ENCODE data around the gene RALGAPA2.
A peak's percentile ranks its signal among the peaks of the same experiment; 100 is the strongest.

RALGAPA2 gene

DNA sequence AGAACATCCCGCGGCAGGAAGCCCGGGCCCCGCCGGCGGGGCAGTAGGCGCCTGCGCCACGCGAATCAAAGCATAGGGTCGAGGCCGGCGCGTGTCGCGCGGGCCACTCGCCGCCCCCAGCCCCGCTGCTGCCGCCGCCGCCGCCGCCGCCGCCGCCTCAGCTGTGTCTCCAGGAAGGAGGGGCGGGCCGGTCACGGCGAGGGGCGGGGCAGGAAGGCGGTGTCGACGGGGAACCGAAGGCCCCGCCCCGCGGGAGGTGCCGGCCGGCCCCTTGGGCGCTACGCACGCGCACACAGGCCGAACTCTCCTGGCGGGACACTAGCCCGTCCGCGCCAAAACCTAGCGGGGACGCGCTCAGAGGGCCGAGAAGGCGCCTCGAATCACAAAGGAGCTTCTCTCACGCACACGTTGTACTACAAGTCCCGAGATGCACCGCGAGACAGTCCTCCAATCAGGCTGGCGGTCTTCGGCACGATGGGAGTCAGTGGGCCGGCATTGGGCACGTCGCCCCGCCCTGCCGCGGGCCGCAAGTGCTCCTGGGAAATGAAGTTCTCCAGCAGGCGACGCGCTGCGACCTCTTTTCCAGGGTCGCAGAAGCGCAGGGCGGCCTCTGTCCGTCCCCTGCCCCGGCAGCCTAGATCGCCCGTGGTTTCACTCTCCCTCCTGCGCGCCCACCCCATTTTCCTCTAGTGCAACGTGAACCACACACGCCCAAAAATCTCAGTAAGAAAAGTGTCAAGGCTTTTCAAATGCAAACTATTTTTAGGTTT lies at the start of gene RALGAPA2:
Gene RALGAPA2, minus strand, starts transcription at position 171 of the 770 bp plus-strand sequence. Its CDS starts 164 bp downstream, at position 7.
- DNase-seq: peak; percentile 97 to 98

DNA sequence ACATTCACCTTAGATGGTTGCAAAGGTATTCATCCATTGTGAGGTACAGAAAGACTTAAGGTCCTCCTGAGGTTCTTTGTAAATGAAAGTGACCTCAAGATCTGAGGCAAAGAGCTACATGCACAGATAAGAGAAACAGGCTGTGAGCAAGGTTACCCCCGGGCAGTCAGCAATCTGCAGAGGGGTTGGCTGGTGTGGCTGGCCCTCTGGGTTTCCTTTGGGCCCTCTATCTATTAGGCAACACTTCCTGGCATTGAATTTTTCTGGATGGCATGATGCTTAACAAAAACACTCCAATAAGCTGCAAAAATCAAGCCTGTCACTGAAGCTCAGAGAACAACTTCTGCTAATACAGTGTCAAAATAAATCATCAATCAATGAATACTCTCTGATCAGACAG lies 48.9 kb upstream of the RALGAPA2 start:
- no peak for DNase-seq

DNA sequence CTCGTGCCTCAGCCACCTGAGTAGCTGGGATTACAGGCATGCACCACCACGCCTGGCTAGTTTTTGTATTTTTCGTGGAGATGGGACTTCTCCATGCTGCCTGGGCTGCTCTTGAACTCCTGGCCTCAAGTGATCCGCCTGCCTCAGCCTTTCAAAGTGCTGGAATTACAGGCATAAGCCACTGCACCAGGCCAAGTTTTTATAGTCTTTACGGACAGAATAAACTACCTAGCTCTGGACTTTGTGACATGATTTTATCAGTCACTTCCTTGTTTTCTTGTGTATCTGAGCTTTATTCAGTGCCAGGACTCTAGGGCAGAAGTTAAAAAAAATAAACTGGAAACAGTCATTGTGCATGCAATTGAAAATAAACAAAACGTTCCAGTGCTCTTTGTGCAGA lies 46.7 kb upstream of the RALGAPA2 start:
- no peak for DNase-seq

DNA sequence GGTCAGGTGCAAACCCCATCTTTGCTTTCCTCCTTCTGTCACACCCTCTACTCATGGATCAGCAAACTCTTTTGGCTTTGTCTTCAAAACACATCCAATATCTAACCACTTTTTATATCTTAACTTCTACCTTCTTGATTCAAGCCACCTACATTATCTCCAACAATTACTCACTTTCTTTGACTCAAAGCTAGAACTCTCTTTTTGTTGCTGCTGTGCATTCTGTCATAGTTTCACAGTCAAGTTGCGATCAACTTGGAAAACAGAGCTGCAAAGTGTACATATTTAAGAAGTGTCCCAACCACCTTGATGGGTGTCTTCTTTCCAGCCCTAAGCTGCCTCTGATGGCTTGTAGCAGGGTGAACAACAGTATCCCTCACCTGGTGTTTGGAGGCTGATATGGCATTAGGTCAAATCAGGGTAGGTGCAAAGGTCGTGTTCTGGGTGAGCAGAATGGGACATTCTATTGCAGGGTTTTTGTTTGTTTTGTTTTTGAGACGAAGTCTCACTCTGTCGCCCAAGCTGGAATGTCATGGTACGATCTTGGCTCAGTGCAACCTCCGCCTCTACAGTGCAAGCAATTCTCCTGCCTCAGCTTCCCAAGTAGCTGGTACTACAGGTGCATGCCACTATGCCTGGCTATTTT lies 43.4 kb upstream of the RALGAPA2 start:
- DNase-seq: no peak

DNA sequence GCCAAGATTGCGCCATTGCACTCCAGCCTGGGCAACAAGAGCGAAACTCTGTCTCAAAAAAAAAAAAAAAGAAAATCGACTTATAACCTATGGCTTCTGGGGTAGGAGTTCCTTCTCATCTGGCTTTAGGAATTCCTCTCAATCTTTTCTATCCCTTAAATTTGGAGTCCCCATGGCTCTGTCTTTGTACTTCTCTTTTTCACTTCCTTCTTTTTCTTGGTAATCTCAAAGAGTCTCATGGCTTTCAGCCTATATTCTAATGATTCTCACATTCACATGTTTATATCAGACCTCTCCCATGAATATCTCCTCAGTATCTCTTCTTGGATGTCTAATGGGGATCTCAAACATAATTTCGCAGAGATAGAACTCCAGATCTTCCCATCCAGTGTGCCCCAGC lies 42.8 kb upstream of the RALGAPA2 start:
- DNase-seq: no peak

DNA sequence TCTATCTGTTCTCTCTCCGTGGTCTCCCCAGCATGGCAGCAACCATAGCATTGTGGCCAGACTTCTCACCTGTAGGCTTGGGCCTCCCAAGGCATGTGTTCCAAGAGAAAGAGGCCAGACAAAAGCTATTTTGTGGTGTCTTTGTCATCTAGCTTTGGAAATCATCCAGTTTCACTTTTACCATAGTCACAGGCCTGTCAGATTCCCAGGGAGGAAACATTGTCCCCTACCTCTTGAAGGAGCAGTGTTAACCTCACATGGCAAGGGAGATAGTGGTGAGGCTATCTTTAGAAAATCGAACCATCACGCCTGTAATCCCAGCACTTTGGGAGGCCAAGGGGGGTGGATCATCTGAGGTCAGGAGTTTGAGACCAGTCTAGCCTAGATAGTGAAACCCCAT lies 42.3 kb upstream of the RALGAPA2 start:
- DNase-seq: no peak

DNA sequence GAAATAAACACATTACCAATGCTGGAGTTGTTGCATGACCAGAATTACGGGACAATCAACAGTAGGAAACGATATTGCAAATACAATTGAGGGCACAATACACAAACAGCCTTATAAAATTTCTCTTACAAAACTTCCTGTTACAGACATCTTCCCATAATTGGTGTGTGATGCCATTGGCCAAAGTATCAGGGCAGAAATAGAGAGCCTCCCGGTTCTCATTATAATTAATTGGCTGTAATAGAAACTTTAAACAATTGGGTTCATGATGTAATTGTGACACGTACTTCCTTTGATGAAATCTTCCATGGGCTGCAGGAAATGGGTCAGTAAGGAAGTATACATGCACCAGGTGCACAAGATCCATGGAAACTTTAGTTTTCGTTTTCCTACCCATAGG lies 40.3 kb upstream of the RALGAPA2 start:
- no peak for DNase-seq

DNA sequence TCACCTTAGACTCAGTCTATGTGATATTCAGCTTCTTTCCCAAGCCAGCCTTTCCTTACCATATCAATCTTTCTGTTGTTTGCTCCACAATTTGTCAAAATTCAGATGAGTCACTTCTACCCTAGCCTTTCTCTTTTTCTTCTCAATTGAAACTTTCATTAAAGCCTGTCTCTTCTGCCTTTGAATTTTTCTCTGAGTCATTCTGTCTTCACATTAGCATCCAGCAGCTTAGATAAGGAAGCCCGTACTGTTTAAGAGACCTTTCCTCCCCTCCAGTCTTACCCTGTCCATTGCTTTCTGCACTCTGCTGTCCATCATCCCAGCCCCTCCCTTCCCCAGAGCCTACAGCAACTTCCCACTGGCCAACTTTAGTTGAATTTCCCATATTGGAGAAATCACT lies 34.9 kb upstream of the RALGAPA2 start:
- no peak for DNase-seq

DNA sequence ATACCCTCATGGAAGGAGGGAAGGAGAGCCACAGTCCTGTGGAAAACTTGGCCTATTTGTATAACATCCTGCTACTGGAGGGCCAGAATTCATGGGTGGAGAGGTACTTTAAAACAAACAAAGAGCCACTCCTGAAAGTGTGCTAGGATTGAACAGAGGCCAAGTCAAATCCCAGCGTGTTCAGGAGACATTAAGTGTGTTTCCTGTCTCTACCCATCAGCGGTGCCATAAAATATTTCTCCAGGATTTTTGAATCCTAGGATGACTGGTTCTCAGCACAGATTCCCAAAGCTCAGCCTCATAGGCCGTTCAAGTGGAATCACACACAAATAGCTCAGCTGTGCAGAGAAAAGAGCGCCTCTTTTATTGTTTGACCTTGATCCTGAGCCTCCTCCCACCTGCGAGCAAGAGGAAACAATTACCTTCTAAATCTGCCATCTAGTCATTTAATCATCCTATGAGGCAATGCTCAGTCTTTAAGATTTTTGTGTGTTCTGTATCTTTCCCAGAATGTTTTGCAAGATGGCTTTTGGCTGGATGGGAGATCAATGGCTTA lies 31.8 kb upstream of the RALGAPA2 start:
- DNase-seq: no peak

DNA sequence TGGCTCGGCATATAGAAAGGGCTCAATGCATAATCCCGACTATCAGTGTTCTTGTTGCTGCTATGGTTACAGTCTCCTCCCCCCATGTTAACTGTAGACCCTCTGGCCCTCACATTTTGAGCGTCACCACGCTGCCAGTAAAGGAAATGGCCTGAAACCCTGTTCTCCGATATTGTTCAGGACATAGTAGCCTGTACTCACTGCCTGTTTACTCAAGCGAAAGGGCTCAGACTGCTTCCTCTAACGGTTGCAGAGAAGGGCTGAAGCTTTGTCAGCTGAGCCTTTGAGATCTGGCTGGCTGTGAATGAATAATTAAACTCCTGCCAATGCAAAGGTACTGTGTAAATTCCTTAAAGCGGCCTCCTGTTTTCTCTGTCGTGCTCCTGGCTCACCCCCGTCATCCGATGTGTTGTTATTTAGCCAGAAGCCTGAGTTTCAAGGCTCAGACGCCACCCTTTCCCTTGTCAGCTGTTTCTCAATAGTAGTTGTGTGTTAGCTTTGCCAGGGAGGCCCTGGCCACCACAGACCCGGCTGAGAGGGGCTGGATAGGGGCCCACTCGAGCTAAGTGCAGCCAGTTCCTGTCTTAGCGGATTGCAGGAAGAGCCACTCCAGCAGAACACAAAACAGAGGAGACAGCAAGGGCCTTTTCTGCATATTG lies 31.2 kb upstream of the RALGAPA2 start:
- no peak for DNase-seq

DNA sequence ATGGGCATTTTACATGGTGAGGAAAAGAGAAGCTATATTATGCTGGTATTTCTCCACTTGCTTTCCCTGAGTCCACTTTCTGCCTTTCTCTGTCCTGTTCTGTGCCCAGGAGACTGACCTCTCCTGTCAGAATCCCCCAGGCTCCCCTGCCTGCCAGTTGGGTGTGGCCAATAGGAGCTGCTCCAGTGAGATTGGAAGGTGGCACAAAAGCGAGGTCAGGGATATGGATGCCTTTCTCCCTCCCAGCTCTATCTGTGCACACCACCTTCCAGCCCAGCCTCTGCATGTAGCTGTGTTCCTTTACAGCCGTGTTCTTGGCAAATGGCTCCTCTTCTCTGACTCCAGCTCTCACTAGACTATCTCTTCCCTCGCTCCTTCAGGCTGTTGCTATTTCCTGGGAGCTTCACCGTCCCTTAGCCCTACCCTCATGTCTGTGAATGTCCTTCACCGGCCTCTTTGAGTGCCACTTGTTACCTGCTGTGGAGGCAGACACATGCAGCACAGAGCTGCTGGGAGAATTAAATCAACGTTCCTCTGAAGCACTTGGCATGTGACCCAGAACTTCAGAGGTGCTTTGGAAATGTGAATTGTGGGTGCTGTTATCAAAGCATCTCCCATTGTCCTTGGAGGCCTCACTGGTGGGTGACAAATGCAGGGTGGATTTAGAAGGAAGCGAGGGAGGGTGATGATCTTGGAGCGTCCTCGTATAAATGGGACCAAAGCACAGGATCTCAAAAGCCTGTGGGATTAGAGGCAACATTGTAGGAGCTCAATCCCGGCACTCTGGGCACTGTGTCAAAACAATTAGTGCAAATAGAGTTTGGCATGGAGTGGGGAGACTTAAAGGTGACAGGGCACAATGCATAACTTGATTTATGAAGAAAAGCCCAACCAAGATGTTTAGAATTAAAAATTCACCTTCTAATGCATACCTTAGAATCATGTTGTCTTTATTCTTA lies 28.9 kb upstream of the RALGAPA2 start:
- DNase-seq: no peak

DNA sequence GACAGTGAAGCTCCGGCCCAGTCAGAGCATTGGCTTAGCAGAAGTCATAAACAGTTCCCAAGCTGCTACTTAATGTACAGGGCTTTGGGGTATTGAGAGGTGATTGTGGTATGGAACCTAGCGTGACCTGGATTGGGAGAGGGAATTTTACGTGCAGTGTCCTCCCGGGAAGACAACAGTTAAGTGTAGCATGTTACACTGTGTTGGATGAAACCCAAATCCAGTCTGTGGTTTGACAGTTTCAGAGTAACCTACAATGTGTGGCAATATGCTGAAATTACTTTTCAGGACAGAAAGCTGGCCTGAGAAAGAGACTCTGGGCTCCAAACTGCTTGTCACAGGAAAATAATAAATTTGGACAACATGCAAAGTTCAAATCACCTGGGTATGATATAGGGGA lies 28.1 kb upstream of the RALGAPA2 start:
- DNase-seq: no peak

DNA sequence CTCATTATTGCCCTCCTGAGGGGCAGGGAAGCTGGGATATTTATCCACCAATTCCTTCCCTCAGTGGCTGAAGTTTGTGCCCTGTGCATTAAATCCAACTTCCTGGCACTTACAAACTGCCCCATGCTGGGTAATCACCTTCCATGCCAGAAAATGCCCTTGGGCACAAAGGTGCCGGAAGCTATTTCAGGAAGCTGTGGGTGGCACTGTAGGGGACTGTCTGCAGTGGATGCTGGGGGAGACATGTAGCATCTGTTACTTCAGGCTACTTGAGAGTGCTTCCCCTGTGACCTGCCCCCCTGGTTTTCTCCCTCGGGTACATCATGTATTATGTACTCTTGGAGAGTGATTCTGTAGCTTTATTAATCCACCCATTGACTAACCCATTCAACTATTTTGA lies 24.7 kb upstream of the RALGAPA2 start:
- no peak for DNase-seq

DNA sequence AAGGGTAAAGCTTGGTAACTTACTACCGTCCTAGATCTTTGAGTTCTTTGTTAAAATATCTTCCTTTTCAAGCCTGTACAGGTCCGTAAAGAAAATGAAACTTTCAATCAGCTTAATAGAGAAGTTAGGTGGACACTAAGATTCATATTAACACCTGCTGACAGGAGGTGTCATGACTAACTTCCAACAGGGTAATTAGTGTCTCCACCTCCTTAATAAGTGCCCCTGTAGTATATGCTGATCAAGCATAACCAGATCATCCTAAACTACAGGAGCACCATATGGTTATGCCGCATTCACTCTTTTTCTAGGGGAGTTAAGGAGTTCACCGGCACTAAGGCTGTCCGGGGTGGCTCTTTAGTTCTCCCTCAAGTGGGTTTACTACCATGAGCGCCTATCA lies 23.9 kb upstream of the RALGAPA2 start:
- no peak for DNase-seq

DNA sequence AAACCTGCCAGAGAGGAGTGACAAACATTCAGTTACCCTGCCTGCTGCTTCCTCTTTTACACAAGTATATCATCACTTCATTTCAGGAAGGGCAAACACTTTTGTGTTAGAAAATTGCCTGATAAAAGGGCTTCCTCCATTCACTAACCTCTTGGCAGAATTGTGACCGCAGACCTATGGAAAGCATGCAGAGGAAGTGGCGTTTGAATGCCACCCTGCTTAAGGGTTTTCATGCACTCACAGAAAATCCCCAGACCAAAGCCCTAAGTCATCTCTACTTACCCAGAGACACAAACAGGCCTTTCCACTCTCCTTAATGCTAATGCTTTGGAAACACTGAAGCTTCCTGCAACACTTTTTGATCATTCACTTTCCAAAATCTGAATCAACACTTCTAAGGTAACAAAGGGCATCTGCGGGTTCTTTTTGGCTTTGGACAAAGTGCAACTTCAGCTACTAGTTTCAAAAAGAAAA lies 22.1 kb upstream of the RALGAPA2 start:
- peak; percentile 6 to 23 for DNase-seq

DNA sequence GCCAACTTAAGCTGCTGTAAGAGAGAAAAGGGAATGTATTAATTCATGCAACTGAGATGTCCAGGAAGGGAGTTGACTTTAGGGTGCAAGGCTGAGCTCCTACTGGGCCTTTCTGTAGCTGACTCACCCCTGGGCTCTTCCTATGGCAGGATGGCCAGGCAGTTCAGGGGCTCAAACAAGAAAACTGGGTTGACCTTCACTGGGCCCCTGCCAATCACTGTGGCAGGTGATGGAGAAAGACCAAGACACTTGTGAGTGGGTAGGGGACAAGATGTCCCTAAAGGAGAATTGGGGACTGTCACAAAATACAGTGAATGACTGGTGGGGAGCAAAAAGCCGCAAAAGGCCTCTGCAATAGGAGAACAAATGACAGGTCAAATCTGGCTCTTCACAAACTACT lies 21.5 kb upstream of the RALGAPA2 start:
- DNase-seq: no peak

DNA sequence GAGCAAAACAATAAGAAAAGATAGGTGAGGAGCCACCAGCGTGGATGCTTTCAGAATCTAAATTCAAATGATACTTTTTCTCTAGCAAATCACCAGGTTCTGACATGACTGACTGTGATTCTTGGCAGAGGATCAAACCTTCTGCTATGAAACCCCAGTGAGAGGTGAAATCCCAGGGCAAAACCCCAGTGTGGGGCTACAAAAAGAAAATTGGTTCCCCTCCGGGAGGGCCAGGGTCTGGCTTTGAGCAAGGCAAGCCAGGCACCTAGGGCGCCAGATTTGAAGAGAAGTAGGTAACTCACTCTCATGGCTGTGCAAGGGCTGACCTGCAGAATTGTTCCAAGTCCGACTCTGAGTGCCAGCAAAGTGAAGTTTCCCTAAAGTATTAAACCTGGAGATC lies 20.2 kb upstream of the RALGAPA2 start:
- no peak for DNase-seq

DNA sequence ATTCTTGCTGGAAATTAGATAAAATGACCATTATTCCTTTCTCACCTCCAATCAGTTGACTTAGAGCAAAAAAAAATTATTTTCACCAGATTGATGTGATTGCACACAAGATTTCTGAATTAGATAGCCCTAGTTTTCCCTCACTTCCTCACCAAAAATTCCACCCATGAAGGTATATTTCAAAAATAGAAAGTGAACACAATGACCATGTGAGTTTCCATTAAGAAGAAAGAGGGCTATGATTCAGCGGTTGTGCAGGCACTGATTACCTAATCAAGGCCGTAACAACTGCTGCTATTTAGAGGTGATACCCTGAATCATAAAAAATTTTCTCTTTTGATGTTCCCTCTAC lies 19.5 kb upstream of the RALGAPA2 start:
- no peak for DNase-seq

DNA sequence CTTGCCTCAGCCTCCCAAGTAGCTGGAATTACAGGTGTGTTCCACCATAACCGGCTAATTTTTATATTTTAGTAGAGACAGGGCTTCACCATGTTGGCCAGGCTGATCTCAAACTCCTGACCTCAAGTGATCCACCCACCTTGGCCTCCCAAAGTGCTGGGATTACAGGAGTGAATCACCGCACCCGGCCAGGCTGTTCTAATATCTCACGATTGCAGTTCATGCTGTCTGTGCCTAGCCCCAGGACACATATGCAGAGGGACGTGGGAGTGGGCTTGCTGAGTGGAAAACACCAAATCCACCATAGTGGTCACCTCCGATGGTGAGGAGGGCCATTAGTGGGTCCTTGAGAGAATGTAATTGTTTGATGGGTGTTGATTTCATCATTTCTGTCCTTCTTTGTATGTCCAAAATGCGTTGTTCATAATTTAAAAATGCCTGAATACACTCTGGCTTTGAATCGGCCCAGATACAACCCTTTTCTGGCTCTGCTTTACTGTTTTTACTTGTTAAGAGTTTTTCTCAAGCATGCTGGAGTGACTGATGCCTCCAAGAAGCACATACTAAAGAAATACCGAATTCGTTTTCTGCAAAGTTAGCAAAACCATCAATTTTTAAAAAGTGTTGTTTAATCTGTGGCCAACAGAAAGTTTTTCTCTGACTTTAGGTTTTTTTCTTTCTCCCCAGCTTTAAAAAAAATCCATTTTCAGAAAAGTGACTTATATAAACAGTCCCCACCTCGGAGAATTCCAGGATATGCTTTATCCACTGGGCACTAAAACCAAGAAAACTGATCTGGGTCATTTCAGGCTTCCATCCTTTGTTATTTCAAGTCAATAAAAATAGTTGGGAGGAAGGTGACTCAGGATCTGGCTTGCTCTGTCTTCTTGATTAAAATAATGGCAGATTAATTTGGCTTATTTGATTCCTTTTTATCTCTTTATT lies 18.8 kb upstream of the RALGAPA2 start:
- DNase-seq: no peak

DNA sequence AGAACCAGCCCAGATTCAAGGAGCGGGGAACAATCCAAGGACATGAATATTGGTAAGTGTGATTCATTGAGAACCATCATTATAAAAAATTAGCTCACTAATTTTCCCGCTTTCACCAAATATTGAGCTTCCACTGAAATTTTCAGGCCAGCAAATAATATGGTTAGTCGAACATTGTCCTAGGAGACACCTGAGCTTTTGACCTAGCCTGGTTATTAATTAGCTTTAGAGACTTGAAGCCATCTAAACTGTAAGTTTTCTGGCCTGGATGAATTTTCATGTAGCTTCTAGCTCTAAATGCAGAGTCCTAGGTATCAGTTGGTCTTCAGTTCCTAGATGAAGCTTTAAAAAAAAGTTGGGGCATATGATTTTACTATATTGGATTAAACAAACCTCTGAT lies 17.1 kb upstream of the RALGAPA2 start:
- no peak for DNase-seq

DNA sequence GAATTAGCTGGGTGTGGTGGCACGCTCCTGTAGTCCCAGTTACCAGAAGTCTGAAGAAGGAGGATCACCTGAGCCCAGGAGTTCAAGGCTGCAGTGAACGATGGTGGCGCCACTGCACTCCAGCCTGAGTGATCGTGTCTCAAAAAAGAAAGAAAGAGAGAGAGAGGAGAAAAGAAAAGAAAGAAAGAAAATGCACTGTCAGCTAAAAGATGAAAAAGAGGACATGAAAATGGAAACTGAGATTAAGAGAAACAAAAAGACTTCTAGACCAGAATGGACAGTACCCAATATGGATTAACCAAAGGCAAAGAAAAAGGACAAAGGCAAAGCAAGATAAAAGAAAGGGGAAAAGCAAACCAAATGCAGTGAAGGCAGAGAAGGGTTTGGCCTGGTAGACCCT lies 9.0 kb upstream of the RALGAPA2 start:
- DNase-seq: no peak
